ENCODE data around the gene RCC2.

DNA sequence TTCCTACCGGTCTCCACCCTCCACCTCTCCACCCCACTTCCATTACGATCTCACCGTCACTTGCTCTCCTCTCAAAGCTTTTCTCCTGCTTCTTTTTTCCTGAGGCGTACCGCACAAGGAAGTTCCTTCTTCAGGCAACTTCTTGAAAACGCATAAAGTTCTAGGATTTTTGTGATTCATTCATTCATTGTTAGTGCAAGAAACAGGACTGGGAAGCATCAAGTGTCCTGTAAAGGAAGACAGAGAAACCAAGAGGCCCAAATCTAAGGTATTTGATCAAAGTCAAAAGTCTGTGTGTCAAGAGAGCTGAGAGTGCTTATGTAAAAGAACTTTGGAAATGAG, 1.3 kb upstream of the RCC2 start:
- TF ChIP-seq POLR2AphosphoS5 (IDR thresholded peaks at IDR 0.05; ENCODE audit: insufficient read depth, low read depth, low read length) (no peak), EZH2 (IDR thresholded peaks at IDR 0.05; ENCODE audit: borderline replicate concordance, low read depth, low read length, severe bottlenecking) (no peak)
